ENCODE data around the gene MIPOL1. TPM values are rescaled to one million over a fixed set of nuclear protein-coding genes. Genes with fewer than 3 reads are reported as not detected.

Gene MIPOL1
- total and polyA plus RNA-seq, 12 donors: 1.1 to 9.2 (median 5.4) TPM

DNA sequence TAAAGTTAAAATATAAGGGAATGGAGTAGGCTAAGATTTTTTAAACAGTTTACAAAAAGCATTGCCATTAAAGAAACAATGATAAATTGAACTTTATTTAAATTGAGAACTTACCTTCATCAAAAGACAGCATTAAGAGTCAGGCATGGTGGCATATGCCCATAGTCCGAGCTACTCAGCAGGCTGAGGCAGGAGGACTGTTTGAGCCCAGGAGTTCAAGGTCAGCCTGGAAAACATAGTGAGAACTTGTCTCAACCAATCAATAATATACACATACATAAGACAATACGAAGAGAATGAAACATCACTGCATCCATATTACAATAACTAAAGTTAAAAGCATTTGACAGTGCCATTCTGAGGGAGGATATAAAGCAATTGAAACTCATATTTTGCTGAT lies 299.7 kb downstream of the MIPOL1 start:
- no peak overlapping the region for H3K27ac ChIP-seq
- H3K4me3 ChIP-seq: no peak overlapping the region
- DNase-seq (no peak), ATAC-seq (no peak)
- H3K4me1 ChIP-seq: no peaks in the 10 kb centered on the region
- 88 to 93% methylated on average over 2 of the region's 2 CpGs for WGBS, 2 donors
- H3K9me3 ChIP-seq: no peaks in the 10 kb centered on the region
- H3K36me3 ChIP-seq: peaks cover 0 to 21% (median 0%) of the 10 kb centered on the region in 9 donors
- TF ChIP-seq CTCF (IDR thresholded peaks at IDR 0.05): no peak
- no peaks in the 10 kb centered on the region for H3K27me3 ChIP-seq
- intact Hi-C loops (cut with DNase I): no loop called here

GRCh38 chr14:37501877-37502276 lies 304.1 kb downstream of the MIPOL1 start:
- Histone ChIP-seq H3K27ac (no peak overlapping the region), H3K4me3 (no peak overlapping the region), H3K9me3 (peaks cover 0 to 2% (median 0%) of the 10 kb centered on the region in 11 donors), H3K4me1 (no peaks in the 10 kb centered on the region), H3K27me3 (no peaks in the 10 kb centered on the region), H3K36me3 (peaks cover 0 to 21% (median 0%) of the 10 kb centered on the region in 9 donors)
- DNase-seq: no peak
- intact Hi-C loops (cut with DNase I): no loop called here
- WGBS, 2 donors: 75 to 82% methylated on average over 5 of the region's 5 CpGs
- no peak for TF ChIP-seq CTCF (IDR thresholded peaks at IDR 0.05)
- no peak for ATAC-seq

- DNase-seq (no peak), ATAC-seq (no peak)
- Histone ChIP-seq H3K4me3 (no peak overlapping the region), H3K9me3 (peaks cover 0 to 8% (median 0%) of the 10 kb centered on the region in 11 donors), H3K27ac (no peak overlapping the region), H3K27me3 (no peaks in the 10 kb centered on the region), H3K4me1 (no peaks in the 10 kb centered on the region), H3K36me3 (no peaks in the 10 kb centered on the region)
- 79 to 82% methylated on average over 3 of the region's 3 CpGs for WGBS, 2 donors
- TF ChIP-seq CTCF (IDR thresholded peaks at IDR 0.05): no peak
- intact Hi-C loops (cut with DNase I): no loop called here
These were observed 310.8 kb downstream of the MIPOL1 start for GRCh38 chr14:37508503-37508902.

DNA sequence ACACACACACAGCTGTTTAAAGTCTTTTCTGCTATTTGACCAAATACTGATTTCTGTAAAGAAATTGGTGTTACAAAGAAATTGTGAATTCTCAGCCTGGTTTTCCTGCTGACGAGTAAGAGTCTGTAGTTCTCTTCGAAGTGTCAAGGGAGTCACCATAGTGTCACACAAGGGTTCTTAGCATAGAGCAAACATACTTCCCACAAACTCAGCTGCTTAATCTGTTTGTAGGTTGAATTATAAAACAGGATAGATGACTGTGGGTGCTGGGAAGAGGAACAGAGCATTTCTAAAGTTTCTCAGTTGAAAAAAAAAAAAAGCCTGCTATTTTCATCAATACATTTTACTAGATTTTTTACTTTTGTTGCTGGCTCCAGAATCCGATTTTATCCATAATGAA lies 314.4 kb downstream of the MIPOL1 start:
- 80 to 82% methylated on average over 3 of the region's 3 CpGs for WGBS, 2 donors
- ATAC-seq (no peak), DNase-seq (no peak)
- no peaks in the 10 kb centered on the region for H3K4me1 ChIP-seq
- intact Hi-C loops (cut with DNase I): no loop called here
- H3K9me3 ChIP-seq: peaks cover 0 to 3% (median 0%) of the 10 kb centered on the region in 11 donors
- no peak for TF ChIP-seq CTCF (IDR thresholded peaks at IDR 0.05)
- H3K36me3 ChIP-seq: no peaks in the 10 kb centered on the region
- H3K27me3 ChIP-seq: no peaks in the 10 kb centered on the region
- no peak overlapping the region for H3K4me3 ChIP-seq
- H3K27ac ChIP-seq: no peak overlapping the region
